CD4-positive, alpha-beta T cell (primary cell): ENCODE results near the gene PDILT. TPM values are rescaled to one million over a fixed set of nuclear protein-coding genes. Genes with fewer than 3 reads are reported as not detected.

ENCODE experiments used
- ATAC-seq: fragments of 200-7000 bp; cut with Tn5 transposase; one replicate; pipeline ENCODE4 v1.10.0; 2022; ENCODE audit warnings: mild to moderate bottlenecking; ENCODE audit not compliant: poor library complexity
- CTCF ChIA-PET: fragments of 350-600 bp; sonication (Branson Sonifier 250); formaldehyde crosslinking; loops from one replicate; lab custom pipeline; 2021; ENCODE audit warnings: antibody characterized with exemption, inconsistent platforms; lab: Charles Lee
- POLR2A ChIA-PET: fragments of 350-600 bp; sonication (Branson Sonifier 250); formaldehyde crosslinking; loops from one replicate; lab custom pipeline; 2021; ENCODE audit warnings: antibody characterized with exemption, inconsistent platforms; lab: Charles Lee
- DNase-seq, 14 experiments: peaks; one replicate each; pipeline ENCODE4 v3.0.0-alpha.2; 2013 to 2020; ENCODE audit warnings: mixed read lengths in 2 of 14
- H3K27ac ChIP-seq, 2 donors: one replicate each; pipeline versions ENCODE4 v1.5.1 to v1.7.0; 2013; ENCODE audit warnings: low read length in 2 of 2, low read depth in 1 of 2, mild to moderate bottlenecking in 1 of 2
- H3K27me3 ChIP-seq, 2 experiments: 1 replicate in 1 of 2; 2 replicates in 1 of 2; pipeline versions ENCODE4 v1.6.1 to v1.7.0; 2013; ENCODE audit warnings: low read length in 2 of 2, control low read depth in 1 of 2, mild to moderate bottlenecking in 1 of 2, moderate library complexity in 1 of 2; ENCODE audit not compliant: insufficient read depth in 2 of 2, control insufficient read depth in 1 of 2
- H3K36me3 ChIP-seq: one replicate; pipeline ENCODE4 v1.6.1; 2013; ENCODE audit warnings: low read length, control low read depth; ENCODE audit not compliant: insufficient read depth
- H3K4me1 ChIP-seq: one replicate; pipeline ENCODE4 v1.6.1; 2013; ENCODE audit warnings: low read length, control low read depth; ENCODE audit not compliant: insufficient read depth
- H3K4me3 ChIP-seq: one replicate; pipeline ENCODE4 v1.5.1; 2013; ENCODE audit warnings: mild to moderate bottlenecking, low read length, moderate library complexity
- H3K9me3 ChIP-seq, 2 experiments: 1 replicate in 1 of 2; 2 replicates in 1 of 2; pipeline versions ENCODE4 v1.6.1 to v1.7.0; 2013; ENCODE audit warnings: low read length in 2 of 2, mild to moderate bottlenecking in 2 of 2, control low read depth in 1 of 2, moderate library complexity in 1 of 2; ENCODE audit not compliant: control insufficient read depth in 1 of 2, insufficient read depth in 1 of 2
- H3K27ac Mint-ChIP-seq: one replicate; pipeline ENCODE4 v1.8.0; 2020; ENCODE audit warnings: mixed read lengths
- H3K27me3 Mint-ChIP-seq: one replicate; pipeline ENCODE4 v1.8.0; 2021; ENCODE audit warnings: mixed read lengths
- H3K36me3 Mint-ChIP-seq: one replicate; pipeline ENCODE4 v1.8.0; 2021; ENCODE audit warnings: low read depth, mixed read lengths
- H3K4me1 Mint-ChIP-seq: one replicate; pipeline ENCODE4 v1.8.0; 2021; ENCODE audit warnings: low read depth, mixed read lengths
- H3K4me3 Mint-ChIP-seq: one replicate; pipeline ENCODE4 v1.8.0; 2020; ENCODE audit warnings: mild to moderate bottlenecking, mixed read lengths
- H3K9me3 Mint-ChIP-seq: one replicate; pipeline ENCODE4 v1.8.0; 2020; ENCODE audit warnings: mixed read lengths
- intact Hi-C, 2 experiments: fragments of 100-400 bp; cut with DNase I in 1 of 2; cut with micrococcal nuclease in 1 of 2; formaldehyde crosslinking; loops; one replicate each; pipeline versions ENCODE4 v1.15.1 to v1.9.0; 2023 to 2025; cut with DNase I, micrococcal nuclease
- total RNA-seq, 174 experiments: library from RNA in 2 of 174; stranded (reverse) in 2 of 174; gene quantifications; one replicate each; pipeline ENCODE4 v1.2.3 and lab custom pipeline; 2021 to 2026
- TF ChIP-seq, protein P1 (sequence below): fragments of 200-600 bp; IDR thresholded peaks from one replicate; pipeline ENCODE4 v1.8.0; 2022; ENCODE audit warnings: antibody characterized with exemption, mild to moderate bottlenecking

The PDILT gene
- total RNA-seq, 2 experiments from 2014 or later = not detected

DNA sequence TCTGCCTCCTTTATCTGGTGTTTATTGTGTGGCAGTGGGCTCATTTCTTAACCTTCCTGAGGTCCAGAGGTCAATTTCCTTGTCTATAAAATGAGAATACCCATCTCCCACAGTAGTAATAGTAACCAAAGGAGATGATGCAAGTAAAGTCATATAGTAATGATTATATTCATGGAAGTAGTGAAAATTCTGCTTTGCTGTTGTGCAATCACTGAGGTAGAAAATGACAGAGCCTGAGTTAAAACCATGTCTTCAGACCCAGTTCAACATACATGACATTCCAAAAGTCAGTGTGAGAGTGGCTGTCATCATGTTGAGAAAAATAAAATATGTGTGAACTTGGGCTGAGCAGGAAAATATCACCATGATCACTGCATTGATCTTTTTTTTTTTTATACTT lies 51.2 kb downstream of the PDILT start:
- H3K4me3 Mint-ChIP-seq = no peak overlapping the region
- H3K27ac Mint-ChIP-seq = no peak overlapping the region
- no peaks in the 10 kb centered on the region for H3K4me1 ChIP-seq
- TF ChIP-seq, protein P1, sequence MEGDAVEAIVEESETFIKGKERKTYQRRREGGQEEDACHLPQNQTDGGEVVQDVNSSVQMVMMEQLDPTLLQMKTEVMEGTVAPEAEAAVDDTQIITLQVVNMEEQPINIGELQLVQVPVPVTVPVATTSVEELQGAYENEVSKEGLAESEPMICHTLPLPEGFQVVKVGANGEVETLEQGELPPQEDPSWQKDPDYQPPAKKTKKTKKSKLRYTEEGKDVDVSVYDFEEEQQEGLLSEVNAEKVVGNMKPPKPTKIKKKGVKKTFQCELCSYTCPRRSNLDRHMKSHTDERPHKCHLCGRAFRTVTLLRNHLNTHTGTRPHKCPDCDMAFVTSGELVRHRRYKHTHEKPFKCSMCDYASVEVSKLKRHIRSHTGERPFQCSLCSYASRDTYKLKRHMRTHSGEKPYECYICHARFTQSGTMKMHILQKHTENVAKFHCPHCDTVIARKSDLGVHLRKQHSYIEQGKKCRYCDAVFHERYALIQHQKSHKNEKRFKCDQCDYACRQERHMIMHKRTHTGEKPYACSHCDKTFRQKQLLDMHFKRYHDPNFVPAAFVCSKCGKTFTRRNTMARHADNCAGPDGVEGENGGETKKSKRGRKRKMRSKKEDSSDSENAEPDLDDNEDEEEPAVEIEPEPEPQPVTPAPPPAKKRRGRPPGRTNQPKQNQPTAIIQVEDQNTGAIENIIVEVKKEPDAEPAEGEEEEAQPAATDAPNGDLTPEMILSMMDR = no peak
- intact Hi-C loops = no loop called here
- ChIA-PET POLR2A (no interaction called here), CTCF (no interaction called here)
- H3K27ac ChIP-seq = no peak overlapping the region
- no peaks in the 10 kb centered on the region for H3K4me1 Mint-ChIP-seq
- no peaks in the 10 kb centered on the region for H3K36me3 ChIP-seq
- ATAC-seq (no peak), DNase-seq (no peak)
- no peaks in the 10 kb centered on the region for H3K9me3 Mint-ChIP-seq
- H3K27me3 ChIP-seq = no peaks in the 10 kb centered on the region
- H3K4me3 ChIP-seq = no peak overlapping the region
- H3K9me3 ChIP-seq = peaks cover 0 to 7% of the 10 kb centered on the region in 2 experiments
- H3K36me3 Mint-ChIP-seq = no peaks in the 10 kb centered on the region
- peaks cover 17% of the 10 kb centered on the region for H3K27me3 Mint-ChIP-seq

DNA sequence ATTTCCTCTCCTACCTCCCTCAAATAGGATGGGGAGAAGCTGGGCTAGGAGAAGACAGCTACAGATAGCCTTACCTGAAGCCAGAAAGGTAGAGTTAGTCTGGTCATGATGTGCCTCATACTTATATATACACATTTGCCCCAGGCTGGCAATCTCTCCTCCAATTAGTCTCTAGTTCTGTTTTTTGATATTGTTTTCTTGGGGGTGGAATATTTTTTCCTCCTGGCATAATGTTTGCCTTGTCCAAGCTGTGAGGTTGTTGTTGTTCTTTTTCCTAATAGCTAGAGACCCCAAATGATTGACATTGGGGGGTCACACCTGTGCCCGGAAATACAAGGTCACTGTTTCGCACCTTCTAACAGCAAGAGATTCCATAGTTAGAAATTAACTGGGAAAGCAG lies 51.9 kb downstream of the PDILT start, which contains the start of gene UMOD:
Gene UMOD (minus strand): TSS at position 101 of the 400 bp plus-strand sequence. CDS start 1,978 bp downstream, outside the sequence.
- H3K4me1 Mint-ChIP-seq = no peaks in the 10 kb centered on the region
- intact Hi-C loops = no loop called here

DNA sequence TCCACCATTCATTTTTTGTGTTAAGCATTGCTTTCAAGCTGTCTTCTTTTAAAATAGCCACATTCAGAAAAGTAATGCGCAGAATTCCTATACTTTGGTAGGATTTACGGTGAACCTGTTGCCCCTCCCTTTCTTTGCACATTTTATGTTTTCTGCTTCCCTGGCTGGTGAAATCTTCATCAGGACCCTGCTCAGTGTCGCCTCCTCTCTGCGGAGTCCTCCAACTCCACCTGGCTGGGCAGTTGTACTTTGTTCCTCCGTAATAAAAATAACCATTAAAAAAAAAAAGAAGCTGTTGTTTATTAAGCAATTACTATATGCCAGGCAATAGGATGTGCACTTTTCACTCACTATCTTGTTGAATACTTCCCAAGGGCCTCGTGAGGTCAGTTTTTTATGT lies 54.9 kb downstream of the PDILT start:
- ChIA-PET CTCF (no interaction called here), POLR2A (no interaction called here)
- no peak overlapping the region for H3K4me3 ChIP-seq
- H3K27ac ChIP-seq = no peak overlapping the region
- no peak overlapping the region for H3K27ac Mint-ChIP-seq
- no peak overlapping the region for H3K4me3 Mint-ChIP-seq
- no peaks in the 10 kb centered on the region for H3K36me3 ChIP-seq
- intact Hi-C loops = no loop called here
- no peaks in the 10 kb centered on the region for H3K9me3 Mint-ChIP-seq
- no peaks in the 10 kb centered on the region for H3K4me1 Mint-ChIP-seq
- TF ChIP-seq, protein P1 = no peak
- no peaks in the 10 kb centered on the region for H3K27me3 ChIP-seq
- no peak for DNase-seq
- ATAC-seq = no peak
- H3K9me3 ChIP-seq = peaks cover 0 to 9% of the 10 kb centered on the region in 2 experiments
- peaks cover 15% of the 10 kb centered on the region for H3K27me3 Mint-ChIP-seq
- no peaks in the 10 kb centered on the region for H3K36me3 Mint-ChIP-seq
- H3K4me1 ChIP-seq = no peaks in the 10 kb centered on the region

More for the DNA sequence above, 51.9 kb downstream of the PDILT start, which contains the start of gene UMOD:
- H3K36me3 ChIP-seq = no peaks in the 10 kb centered on the region
- TF ChIP-seq, protein P1 = no peak
- Mint-ChIP-seq H3K27me3 (peaks cover 17% of the 10 kb centered on the region), H3K36me3 (no peaks in the 10 kb centered on the region), H3K4me3 (no peak within 1 kb of the TSS), H3K27ac (no peak within 1 kb of the TSS), H3K9me3 (no peaks in the 10 kb centered on the region)
- DNase-seq (no peak), ATAC-seq (no peak)
- H3K4me3 ChIP-seq = no peak within 1 kb of the TSS
- no peaks in the 10 kb centered on the region for H3K4me1 ChIP-seq
- CTCF ChIA-PET = no interaction called here
- peaks cover 0 to 9% of the 10 kb centered on the region in 2 experiments for H3K9me3 ChIP-seq
- H3K27ac ChIP-seq = no peak within 1 kb of the TSS
- H3K27me3 ChIP-seq = no peaks in the 10 kb centered on the region
- POLR2A ChIA-PET = no interaction called here
